Testis (tissue), 3 donors: ENCODE data around the gene CAMK2D. TPM values are rescaled to one million over a fixed set of nuclear protein-coding genes. Genes with fewer than 3 reads are reported as not detected.
A peak's percentile ranks its signal among the peaks of the same experiment; 100 is the strongest.

ENCODE experiments used
- DNase-seq: peaks from one replicate; pipeline ENCODE4 v3.0.0-alpha.2; 2019
- H3K27ac ChIP-seq, 2 donors: fragments of 200-600 bp; sonication (generic); one replicate each; pipeline ENCODE4 v1.5.1; 2019
- H3K27me3 ChIP-seq: fragments of 200-600 bp; sonication (generic); one replicate; pipeline ENCODE4 v1.5.1; 2019
- H3K36me3 ChIP-seq: fragments of 200-600 bp; sonication (generic); one replicate; pipeline ENCODE4 v1.5.1; 2017; ENCODE audit warnings: low read depth; ENCODE audit errors: missing control alignments
- H3K4me1 ChIP-seq: fragments of 200-600 bp; sonication (generic); one replicate; pipeline ENCODE4 v1.5.1; 2019
- H3K4me3 ChIP-seq, 2 donors: fragments of 200-600 bp; sonication (generic); one replicate each; pipeline ENCODE4 v1.5.1; 2017 to 2019
- H3K9me3 ChIP-seq: fragments of 200-600 bp; sonication (generic); one replicate; pipeline ENCODE4 v1.5.1; 2017
- CTCF ChIP-seq, 3 experiments: fragments of 450-650 bp in 2 of 3; fragments of 200-600 bp in 1 of 3; sonication (generic) in 1 of 3; IDR thresholded peaks; one replicate each; pipeline ENCODE4 v1.5.1; 2016 to 2019; ENCODE audit warnings: antibody characterized with exemption in 3 of 3, mild to moderate bottlenecking in 2 of 3, moderate library complexity in 1 of 3
- POLR2A ChIP-seq: fragments of 450-650 bp; IDR thresholded peaks from one replicate; pipeline ENCODE4 v1.6.1; 2017; ENCODE audit warnings: antibody characterized with exemption, mild to moderate bottlenecking, moderate library complexity
- WGBS, 2 donors: methylation state at CpG; one replicate each; pipeline ENCODE4 v1.1.5; 2018; 5-methylcytosine and 5-hydroxymethylcytosine counted together
- intact Hi-C: fragments of 100-400 bp; cut with DNase I; formaldehyde crosslinking; loops from one replicate; pipeline ENCODE4 v1.15.1; 2023; ENCODE audit warnings: low total_unique reads
- polyA plus RNA-seq: library from polyadenylated mRNA; stranded (reverse); fragments of 350-450 nt; fragmentation: Illumina TruSeq; extraction: RNeasy Lipid Tissue Mini Kit (QIAGEN cat#74804); gene quantifications from one replicate; pipeline ENCODE4 v1.2.3, GENCODE V29; 2014; ENCODE audit warnings: low read depth, low replicate concordance; ENCODE audit not compliant: insufficient read depth
- total RNA-seq, 2 donors: library from RNA; depleted of rRNA; stranded (reverse); fragments of >200 nt; gene quantifications; one replicate each; pipeline ENCODE4 v1.2.3, GENCODE V29; 2016

Gene CAMK2D
- total and polyA plus RNA-seq, 3 donors from 2014 or later = 31.2 to 88.1 (median 72.4) TPM

GRCh38 chr4:113440371-113440770 lies 321.2 kb downstream of the CAMK2D start:
- H3K27ac ChIP-seq = no peak overlapping the region

GRCh38 chr4:113438596-113438995 lies 322.9 kb downstream of the CAMK2D start:
- Histone ChIP-seq H3K4me1 (peaks cover 7% of the 10 kb centered on the region), H3K27ac (no peak overlapping the region), H3K36me3 (no peaks in the 10 kb centered on the region), H3K27me3 (no peaks in the 10 kb centered on the region), H3K4me3 (no peak overlapping the region), H3K9me3 (no peaks in the 10 kb centered on the region)
- intact Hi-C loops = no loop called here
- 89 to 91% methylated on average over 5 of the region's 5 CpGs for WGBS, 2 donors
- TF ChIP-seq CTCF (IDR thresholded peaks at IDR 0.05) = no peak
- TF ChIP-seq POLR2A = no peak
- no peak for DNase-seq

More at GRCh38 chr4:113440371-113440770, 321.2 kb downstream of the CAMK2D start:
- H3K27me3 ChIP-seq = no peaks in the 10 kb centered on the region
- intact Hi-C loops = no loop called here
- WGBS, 2 donors = 72 to 83% methylated on average over 4 of the region's 4 CpGs
- H3K9me3 ChIP-seq = no peaks in the 10 kb centered on the region
- no peaks in the 10 kb centered on the region for H3K36me3 ChIP-seq
- peaks cover 17% of the 10 kb centered on the region for H3K4me1 ChIP-seq
- DNase-seq = no peak
- no peak overlapping the region for H3K4me3 ChIP-seq
- TF ChIP-seq POLR2A = no peak

GRCh38 chr4:113437129-113437528 lies 324.4 kb downstream of the CAMK2D start:
- H3K4me3 ChIP-seq = no peak overlapping the region
- no peaks in the 10 kb centered on the region for H3K27me3 ChIP-seq
- DNase-seq = no peak
- peaks cover 7% of the 10 kb centered on the region for H3K4me1 ChIP-seq
- peak overlapping the region in 1 of 2 donors; percentile 16 for H3K27ac ChIP-seq
- no peaks in the 10 kb centered on the region for H3K36me3 ChIP-seq
- no peak for TF ChIP-seq CTCF (IDR thresholded peaks at IDR 0.05)
- TF ChIP-seq POLR2A = no peak
- intact Hi-C loops = no loop called here
- 55 to 62% methylated on average over 3 of the region's 3 CpGs for WGBS, 2 donors
- no peaks in the 10 kb centered on the region for H3K9me3 ChIP-seq

- DNase-seq = peak; percentile 24
- Histone ChIP-seq H3K4me3 (no peak overlapping the region), H3K27me3 (no peaks in the 10 kb centered on the region), H3K27ac (peak overlapping the region in 1 of 2 donors; percentile 16), H3K9me3 (no peaks in the 10 kb centered on the region), H3K36me3 (no peaks in the 10 kb centered on the region), H3K4me1 (peaks cover 7% of the 10 kb centered on the region)
- no peak for TF ChIP-seq POLR2A
- TF ChIP-seq CTCF (IDR thresholded peaks at IDR 0.05) = no peak
- 12 to 15% methylated on average over 3 of the region's 3 CpGs for WGBS, 2 donors
- intact Hi-C loops = no loop called here
Observed at GRCh38 chr4:113436360-113436759, 325.2 kb downstream of the CAMK2D start.

- intact Hi-C loops = no loop called here
Observed at GRCh38 chr4:113435893-113436292, 325.6 kb downstream of the CAMK2D start.

More at GRCh38 chr4:113435893-113436292, 325.6 kb downstream of the CAMK2D start:
- Histone ChIP-seq H3K9me3 (no peaks in the 10 kb centered on the region), H3K36me3 (no peaks in the 10 kb centered on the region), H3K27me3 (no peaks in the 10 kb centered on the region), H3K4me3 (no peak overlapping the region), H3K27ac (peak overlapping the region in 1 of 2 donors; percentile 16), H3K4me1 (peaks cover 7% of the 10 kb centered on the region)
- WGBS, 2 donors = 28 to 37% methylated on average over 7 of the region's 7 CpGs
- TF ChIP-seq POLR2A = no peak
- no peak for TF ChIP-seq CTCF (IDR thresholded peaks at IDR 0.05)
- DNase-seq = peak; percentile 33
